ENCODE data around the gene COG5. TPM values are rescaled to one million over a fixed set of nuclear protein-coding genes. Genes with fewer than 3 reads are reported as not detected.

Gene COG5
- total RNA-seq, 1 donor from 2014 or later, result 26.8 TPM

- DNase-seq (ENCODE audit: low read depth, low spot score), result no peak
- H3K36me3 Mint-ChIP-seq (ENCODE audit: low read depth), result peaks cover 2% of the 10 kb centered on the region
- no peak overlapping the region for H3K4me3 Mint-ChIP-seq
- TF ChIP-seq CTCF (conservative IDR thresholded peaks at IDR 0.05), result no peak
- no peaks in the 10 kb centered on the region for H3K9me3 Mint-ChIP-seq
- H3K4me1 Mint-ChIP-seq, result no peaks in the 10 kb centered on the region
- no peaks in the 10 kb centered on the region for H3K27me3 Mint-ChIP-seq (ENCODE audit: low read depth)
- H3K27ac Mint-ChIP-seq (ENCODE audit: unreplicated experiment), result no peak overlapping the region
These were observed 41.6 kb upstream of the COG5 start for GRCh38 chr7:107605218-107605815.

- TF ChIP-seq CTCF (conservative IDR thresholded peaks at IDR 0.05), result no peak
- Mint-ChIP-seq H3K36me3 (ENCODE audit: low read depth) (no peaks in the 10 kb centered on the region), H3K9me3 (no peaks in the 10 kb centered on the region), H3K27ac (ENCODE audit: unreplicated experiment) (no peak overlapping the region), H3K27me3 (ENCODE audit: low read depth) (no peaks in the 10 kb centered on the region), H3K4me1 (peaks cover 8% of the 10 kb centered on the region), H3K4me3 (no peak overlapping the region)
- no peak for DNase-seq (ENCODE audit: low read depth, low spot score)
These were observed 37.1 kb upstream of the COG5 start for GRCh38 chr7:107600816-107601215.

GRCh38 chr7:107599262-107599661, 35.5 kb upstream of the COG5 start:
- Mint-ChIP-seq H3K27ac (ENCODE audit: unreplicated experiment) (no peak overlapping the region), H3K4me3 (no peak overlapping the region), H3K27me3 (ENCODE audit: low read depth) (no peaks in the 10 kb centered on the region), H3K4me1 (peaks cover 18% of the 10 kb centered on the region), H3K9me3 (no peaks in the 10 kb centered on the region), H3K36me3 (ENCODE audit: low read depth) (peaks cover 3% of the 10 kb centered on the region)
- DNase-seq (ENCODE audit: low read depth, low spot score), result no peak
- TF ChIP-seq CTCF (conservative IDR thresholded peaks at IDR 0.05), result no peak

GRCh38 chr7:107597953-107598352, 34.2 kb upstream of the COG5 start:
- no peak for DNase-seq (ENCODE audit: low read depth, low spot score)
- no peaks in the 10 kb centered on the region for H3K9me3 Mint-ChIP-seq
- TF ChIP-seq CTCF (conservative IDR thresholded peaks at IDR 0.05), result no peak
- H3K36me3 Mint-ChIP-seq (ENCODE audit: low read depth), result peaks cover 3% of the 10 kb centered on the region
- peaks cover 18% of the 10 kb centered on the region for H3K4me1 Mint-ChIP-seq
- no peaks in the 10 kb centered on the region for H3K27me3 Mint-ChIP-seq (ENCODE audit: low read depth)
- H3K4me3 Mint-ChIP-seq, result no peak overlapping the region
- H3K27ac Mint-ChIP-seq (ENCODE audit: unreplicated experiment), result no peak overlapping the region

GRCh38 chr7:107597582-107597916, 33.8 kb upstream of the COG5 start:
- TF ChIP-seq CTCF (conservative IDR thresholded peaks at IDR 0.05), result no peak
- H3K27me3 Mint-ChIP-seq (ENCODE audit: low read depth), result no peaks in the 10 kb centered on the region
- no peak overlapping the region for H3K27ac Mint-ChIP-seq (ENCODE audit: unreplicated experiment)

More at GRCh38 chr7:107597582-107597916, 33.8 kb upstream of the COG5 start:
- no peak for DNase-seq (ENCODE audit: low read depth, low spot score)
- Mint-ChIP-seq H3K36me3 (ENCODE audit: low read depth) (peaks cover 3% of the 10 kb centered on the region), H3K9me3 (no peaks in the 10 kb centered on the region), H3K4me1 (peaks cover 18% of the 10 kb centered on the region), H3K4me3 (no peak overlapping the region)

Data from neural crest cell (in vitro differentiated cells).